CD4-positive, alpha-beta T cell (primary cell): ENCODE measurements around the gene TMEM50A. TPM values are rescaled to one million over a fixed set of nuclear protein-coding genes. Genes with fewer than 3 reads are reported as not detected.

ENCODE experiments used
- ATAC-seq: fragments of 200-7000 bp; cut with Tn5 transposase; one replicate; pipeline ENCODE4 v1.10.0; 2022; ENCODE audit warnings: mild to moderate bottlenecking; ENCODE audit not compliant: poor library complexity
- CTCF ChIA-PET: fragments of 350-600 bp; sonication (Branson Sonifier 250); formaldehyde crosslinking; loops from one replicate; lab custom pipeline; 2021; ENCODE audit warnings: antibody characterized with exemption, inconsistent platforms; lab: Charles Lee
- POLR2A ChIA-PET: fragments of 350-600 bp; sonication (Branson Sonifier 250); formaldehyde crosslinking; loops from one replicate; lab custom pipeline; 2021; ENCODE audit warnings: antibody characterized with exemption, inconsistent platforms; lab: Charles Lee
- DNase-seq, 14 experiments: peaks; one replicate each; pipeline ENCODE4 v3.0.0-alpha.2; 2013 to 2020; ENCODE audit warnings: mixed read lengths in 2 of 14
- H3K27ac ChIP-seq, 2 donors: one replicate each; pipeline versions ENCODE4 v1.5.1 to v1.7.0; 2013; ENCODE audit warnings: low read length in 2 of 2, low read depth in 1 of 2, mild to moderate bottlenecking in 1 of 2
- H3K27me3 ChIP-seq, 2 experiments: 1 replicate in 1 of 2; 2 replicates in 1 of 2; pipeline versions ENCODE4 v1.6.1 to v1.7.0; 2013; ENCODE audit warnings: low read length in 2 of 2, control low read depth in 1 of 2, mild to moderate bottlenecking in 1 of 2, moderate library complexity in 1 of 2; ENCODE audit not compliant: insufficient read depth in 2 of 2, control insufficient read depth in 1 of 2
- H3K36me3 ChIP-seq: one replicate; pipeline ENCODE4 v1.6.1; 2013; ENCODE audit warnings: low read length, control low read depth; ENCODE audit not compliant: insufficient read depth
- H3K4me1 ChIP-seq: one replicate; pipeline ENCODE4 v1.6.1; 2013; ENCODE audit warnings: low read length, control low read depth; ENCODE audit not compliant: insufficient read depth
- H3K4me3 ChIP-seq: one replicate; pipeline ENCODE4 v1.5.1; 2013; ENCODE audit warnings: mild to moderate bottlenecking, low read length, moderate library complexity
- H3K9me3 ChIP-seq, 2 experiments: 1 replicate in 1 of 2; 2 replicates in 1 of 2; pipeline versions ENCODE4 v1.6.1 to v1.7.0; 2013; ENCODE audit warnings: low read length in 2 of 2, mild to moderate bottlenecking in 2 of 2, control low read depth in 1 of 2, moderate library complexity in 1 of 2; ENCODE audit not compliant: control insufficient read depth in 1 of 2, insufficient read depth in 1 of 2
- H3K27ac Mint-ChIP-seq: one replicate; pipeline ENCODE4 v1.8.0; 2020; ENCODE audit warnings: mixed read lengths
- H3K27me3 Mint-ChIP-seq: one replicate; pipeline ENCODE4 v1.8.0; 2021; ENCODE audit warnings: mixed read lengths
- H3K36me3 Mint-ChIP-seq: one replicate; pipeline ENCODE4 v1.8.0; 2021; ENCODE audit warnings: low read depth, mixed read lengths
- H3K4me1 Mint-ChIP-seq: one replicate; pipeline ENCODE4 v1.8.0; 2021; ENCODE audit warnings: low read depth, mixed read lengths
- H3K4me3 Mint-ChIP-seq: one replicate; pipeline ENCODE4 v1.8.0; 2020; ENCODE audit warnings: mild to moderate bottlenecking, mixed read lengths
- H3K9me3 Mint-ChIP-seq: one replicate; pipeline ENCODE4 v1.8.0; 2020; ENCODE audit warnings: mixed read lengths
- CTCF ChIP-seq: fragments of 200-600 bp; IDR thresholded peaks from one replicate; pipeline ENCODE4 v1.8.0; 2022; ENCODE audit warnings: antibody characterized with exemption, mild to moderate bottlenecking
- intact Hi-C, 2 experiments: fragments of 100-400 bp; cut with DNase I in 1 of 2; cut with micrococcal nuclease in 1 of 2; formaldehyde crosslinking; loops; one replicate each; pipeline versions ENCODE4 v1.15.1 to v1.9.0; 2023 to 2025; cut with DNase I, micrococcal nuclease
- total RNA-seq, 174 experiments: library from RNA in 2 of 174; stranded (reverse) in 2 of 174; gene quantifications; one replicate each; pipeline ENCODE4 v1.2.3 and lab custom pipeline; 2021 to 2026

TMEM50A gene
- total RNA-seq, 2 experiments from 2014 or later, result 82.6 to 83.1 TPM

GRCh38 chr1:25355841-25356395 lies 17.8 kb downstream of the TMEM50A start:
- Mint-ChIP-seq H3K27me3 (no peaks in the 10 kb centered on the region), H3K4me3 (no peak overlapping the region), H3K4me1 (peaks cover 25% of the 10 kb centered on the region), H3K9me3 (no peaks in the 10 kb centered on the region), H3K27ac (peak overlapping the region; percentile 50), H3K36me3 (peaks cover 85% of the 10 kb centered on the region)
- no peak for DNase-seq
- no peak for TF ChIP-seq CTCF
- CTCF ChIA-PET, result no interaction called here
- Histone ChIP-seq H3K27me3 (no peaks in the 10 kb centered on the region), H3K36me3 (peaks cover 74% of the 10 kb centered on the region), H3K4me1 (peaks cover 12% of the 10 kb centered on the region), H3K27ac (peak overlapping the region in 1 of 2 donors; percentile 39), H3K4me3 (no peak overlapping the region), H3K9me3 (no peaks in the 10 kb centered on the region)
- intact Hi-C loops, result no loop called here
- ATAC-seq, result no peak
- POLR2A ChIA-PET, result no interaction called here

DNA sequence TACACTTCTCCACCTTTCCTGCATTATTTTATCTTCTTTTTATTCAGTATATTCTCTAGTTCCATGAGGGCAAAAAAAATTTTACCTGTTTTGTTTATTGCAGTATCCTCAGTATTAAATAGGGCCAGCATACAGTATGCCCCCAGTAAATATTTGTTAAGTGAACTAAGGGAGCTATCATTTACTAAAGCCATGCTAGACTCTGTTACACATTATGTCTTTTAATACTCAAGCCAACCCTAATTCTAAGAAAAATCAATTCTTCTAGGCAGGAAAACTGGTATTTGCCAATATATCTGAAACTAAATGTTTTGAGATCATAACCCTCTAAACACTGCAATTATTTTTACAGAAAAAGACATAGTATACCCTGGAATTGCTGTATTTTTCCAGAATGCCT lies 18.3 kb downstream of the TMEM50A start:
- no peak for DNase-seq
- Mint-ChIP-seq H3K4me1 (peaks cover 25% of the 10 kb centered on the region), H3K27me3 (no peaks in the 10 kb centered on the region), H3K4me3 (no peak overlapping the region), H3K27ac (peak overlapping the region; percentile 50), H3K9me3 (no peaks in the 10 kb centered on the region), H3K36me3 (peaks cover 88% of the 10 kb centered on the region)
- peaks cover 74% of the 10 kb centered on the region for H3K36me3 ChIP-seq
- peaks cover 12% of the 10 kb centered on the region for H3K4me1 ChIP-seq
- no peak overlapping the region for H3K4me3 ChIP-seq
- ChIA-PET POLR2A (no interaction called here), CTCF (no interaction called here)
- H3K27me3 ChIP-seq, result no peaks in the 10 kb centered on the region
- no peak for TF ChIP-seq CTCF
- intact Hi-C loops, result no loop called here
- H3K9me3 ChIP-seq, result no peaks in the 10 kb centered on the region
- no peak for ATAC-seq
- peak overlapping the region in 1 of 2 donors; percentile 39 for H3K27ac ChIP-seq

DNA sequence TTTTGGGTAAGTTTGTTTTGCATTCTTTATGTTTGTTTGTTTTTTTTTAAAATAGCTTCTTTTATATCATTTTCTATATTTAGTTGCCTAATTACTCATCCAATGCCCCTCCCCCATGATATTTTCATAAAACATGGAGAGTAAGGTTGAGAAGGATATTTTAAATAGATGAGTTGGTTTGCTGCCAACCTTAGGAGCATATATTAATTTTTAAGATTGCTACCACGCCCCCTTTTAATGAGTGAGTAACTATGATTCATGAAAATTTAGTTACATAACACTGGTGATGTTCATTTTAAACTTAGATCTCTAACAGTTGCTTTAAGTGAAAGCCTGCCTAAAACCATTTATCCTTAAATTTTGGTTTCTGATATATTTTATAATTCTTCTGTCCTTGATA lies 18.7 kb downstream of the TMEM50A start:
- no peaks in the 10 kb centered on the region for H3K9me3 Mint-ChIP-seq
- no peak overlapping the region for H3K4me3 Mint-ChIP-seq
- peaks cover 12% of the 10 kb centered on the region for H3K4me1 ChIP-seq
- no peak overlapping the region for H3K4me3 ChIP-seq
- H3K27ac ChIP-seq, result no peak overlapping the region
- H3K36me3 ChIP-seq, result peaks cover 76% of the 10 kb centered on the region
- H3K27me3 Mint-ChIP-seq, result no peaks in the 10 kb centered on the region
- TF ChIP-seq CTCF, result no peak
- peak overlapping the region; percentile 81 for H3K27ac Mint-ChIP-seq
- ATAC-seq (peak; percentile 26), DNase-seq (no peak)
- peaks cover 88% of the 10 kb centered on the region for H3K36me3 Mint-ChIP-seq
- intact Hi-C loops, result no loop called here
- ChIA-PET CTCF (no interaction called here), POLR2A (no interaction called here)
- H3K27me3 ChIP-seq, result no peaks in the 10 kb centered on the region
- peaks cover 26% of the 10 kb centered on the region for H3K4me1 Mint-ChIP-seq
- no peaks in the 10 kb centered on the region for H3K9me3 ChIP-seq
